Aorta (tissue), 5 donors: Measurements from ENCODE around the gene ZBTB7C. TPM values are rescaled to one million over a fixed set of nuclear protein-coding genes. Genes with fewer than 3 reads are reported as not detected.

ENCODE experiments used
- ATAC-seq: fragments of 200-7000 bp; cut with Tn5 transposase; one replicate; pipeline ENCODE4 v1.9.1; 2022; ENCODE audit warnings: moderate library complexity; ENCODE audit not compliant: low FRiP score
- DNase-seq, 2 donors: peaks; one replicate each; pipeline ENCODE4 v3.0.0-alpha.2; 2020
- H3K27ac ChIP-seq, 2 donors: one replicate each; pipeline ENCODE4 v1.5.1; 2013; ENCODE audit warnings: low read length in 2 of 2, mild to moderate bottlenecking in 2 of 2, moderate library complexity in 2 of 2, control low read depth in 1 of 2, inconsistent platforms in 1 of 2, low read depth in 1 of 2
- H3K27me3 ChIP-seq, 2 donors: one replicate each; pipeline ENCODE4 v1.6.1; 2013; ENCODE audit warnings: control low read depth in 1 of 2, low read length in 1 of 2, mild to moderate bottlenecking in 1 of 2, moderate library complexity in 1 of 2; ENCODE audit not compliant: insufficient read depth in 2 of 2, control insufficient read depth in 1 of 2
- H3K36me3 ChIP-seq, 2 donors: one replicate each; pipeline ENCODE4 v1.6.1; 2013; ENCODE audit warnings: control low read depth in 1 of 2, low read length in 1 of 2, mild to moderate bottlenecking in 1 of 2; ENCODE audit not compliant: insufficient read depth in 2 of 2, control insufficient read depth in 1 of 2
- H3K4me1 ChIP-seq, 2 donors: one replicate each; pipeline ENCODE4 v1.6.1; 2013; ENCODE audit warnings: low read length in 2 of 2, control low read depth in 1 of 2, mild to moderate bottlenecking in 1 of 2, moderate library complexity in 1 of 2; ENCODE audit not compliant: insufficient read depth in 2 of 2, control insufficient read depth in 1 of 2
- H3K4me3 ChIP-seq, 2 donors: one replicate each; pipeline ENCODE4 v1.5.1; 2013; ENCODE audit warnings: low read length in 2 of 2, control low read depth in 1 of 2, mild to moderate bottlenecking in 1 of 2
- H3K9me3 ChIP-seq: one replicate; pipeline ENCODE4 v1.6.1; 2013; ENCODE audit warnings: mild to moderate bottlenecking, low read length; ENCODE audit not compliant: control insufficient read depth
- WGBS, 2 donors: extraction: QIAGEN DNeasy Blood & Tissue Kit; methylation state at CpG; one replicate each; pipeline ENCODE4 v1.1.7; 2013; 5-methylcytosine and 5-hydroxymethylcytosine counted together
- intact Hi-C, 2 donors: fragments of 100-400 bp; cut with DNase I; formaldehyde crosslinking; loops; one replicate each; pipeline versions ENCODE4 v1.14.2 to v1.15.0; 2022
- polyA plus RNA-seq, 2 donors: library from polyadenylated mRNA; stranded (reverse); fragments of 200-250 nt; gene quantifications; one replicate each; pipeline ENCODE4 v1.2.3, GENCODE V29; 2013
- total RNA-seq, 2 donors: library from RNA; stranded (reverse); fragmentation: NEBNext Ultra II Directional; extraction: Animal tissue kit (Norgen Biotek cat#: 25700); gene quantifications; one replicate each; pipeline ENCODE4 v1.2.1, GENCODE V29; 2021
- donor health status: healthy with polysubstance abuse.
- donor health status: Bipolar disorder and iron deficiency.
- donor health status: DM: no; HTN: no; CAD: no.
- donor health status: DM: no; HTN: no; CAD: no.
- donor health status: DM: yes; HTN: yes; CAD: no.

The ZBTB7C gene
- total and polyA plus RNA-seq, 4 donors = 0.69 to 22.4 (median 10.0) TPM

DNA sequence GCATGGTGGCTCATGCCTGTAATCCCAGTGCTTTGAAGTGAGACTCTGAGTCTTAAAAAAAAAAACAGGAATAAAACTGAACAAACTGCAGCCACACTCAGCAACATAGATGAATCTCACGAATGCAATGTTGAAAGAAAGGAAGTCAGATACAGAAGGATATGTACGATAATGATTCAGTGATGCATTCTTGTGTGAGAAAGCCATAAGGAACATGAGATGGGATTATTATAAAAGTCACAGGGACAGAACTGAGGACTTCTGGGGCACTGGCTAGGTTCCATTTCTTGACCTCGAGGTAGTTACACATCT, 421.8 kb downstream of the ZBTB7C start:
- 48 to 57% methylated on average over 3 of the region's 3 CpGs for WGBS, 2 donors
- no peak for DNase-seq
- ATAC-seq = no peak

DNA sequence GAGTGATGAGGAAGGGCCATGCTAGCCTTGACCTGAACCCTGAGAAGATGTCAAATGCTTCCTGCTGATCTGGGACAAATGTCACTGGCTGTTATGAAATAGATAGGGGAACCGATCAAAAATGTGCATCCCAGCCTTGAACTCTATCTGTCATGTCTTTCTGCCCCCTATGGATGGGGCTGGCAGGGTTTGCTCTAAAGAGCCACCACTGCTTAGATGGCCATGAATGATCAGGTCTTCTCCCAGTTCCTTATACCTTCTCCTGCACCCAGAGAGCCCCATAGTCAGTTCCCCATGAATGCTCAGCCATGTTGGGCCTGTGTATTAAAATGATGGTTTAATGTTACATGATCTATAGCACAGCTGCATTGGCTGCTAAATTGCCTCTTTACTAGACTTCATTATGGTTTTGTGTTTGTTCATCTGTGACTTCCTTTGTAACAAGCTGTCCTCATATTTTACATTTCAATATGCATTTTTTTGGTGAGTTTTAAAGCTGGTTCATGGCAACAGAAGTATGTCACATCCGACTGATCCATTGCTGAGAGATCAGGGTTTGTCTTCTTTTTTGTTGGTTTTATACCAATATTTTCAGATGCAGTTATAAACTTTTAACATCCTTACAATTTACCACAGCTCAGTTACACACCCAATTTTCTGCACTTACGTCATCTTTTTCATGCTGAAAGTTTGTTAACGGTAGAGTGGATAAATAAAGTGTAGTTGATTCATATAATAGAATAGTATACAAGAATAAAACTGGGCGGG, 422.4 kb downstream of the ZBTB7C start:
- 85 to 86% methylated on average over 5 of the region's 5 CpGs for WGBS, 2 donors
- H3K27ac ChIP-seq = no peak overlapping the region

More for the DNA sequence above, 421.8 kb downstream of the ZBTB7C start:
- Histone ChIP-seq H3K4me3 (no peak overlapping the region), H3K36me3 (no peaks in the 10 kb centered on the region), H3K9me3 (no peaks in the 10 kb centered on the region), H3K4me1 (no peaks in the 10 kb centered on the region), H3K27ac (no peak overlapping the region), H3K27me3 (no peaks in the 10 kb centered on the region)
- intact Hi-C loops = no loop called here

DNA sequence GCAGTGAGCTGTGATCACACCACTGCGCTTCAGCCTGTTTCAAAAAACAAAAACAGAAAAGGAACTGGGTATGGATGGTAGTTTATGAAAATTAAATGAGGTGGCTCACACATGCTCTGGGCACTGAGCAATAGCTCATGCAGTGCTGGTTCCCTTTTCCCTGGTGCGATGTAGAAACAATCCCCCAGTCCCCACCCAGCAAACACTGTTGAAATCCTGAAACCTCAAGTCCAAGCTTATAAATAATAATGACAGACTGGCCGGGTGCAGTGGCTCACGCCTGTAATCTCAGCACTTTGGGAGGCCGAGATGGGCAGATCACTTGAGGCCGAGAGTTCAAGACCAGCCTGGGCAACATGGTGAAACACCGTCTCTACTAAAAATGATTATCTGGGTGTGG, 423.3 kb downstream of the ZBTB7C start:
- intact Hi-C loops = no loop called here
- DNase-seq = no peak
- ATAC-seq = no peak
- H3K4me3 ChIP-seq = no peak overlapping the region
- no peaks in the 10 kb centered on the region for H3K4me1 ChIP-seq
- H3K9me3 ChIP-seq = no peaks in the 10 kb centered on the region
- WGBS, 2 donors = 80 to 92% methylated on average over 7 of the region's 7 CpGs
- H3K36me3 ChIP-seq = no peaks in the 10 kb centered on the region
- H3K27ac ChIP-seq = no peak overlapping the region
- no peaks in the 10 kb centered on the region for H3K27me3 ChIP-seq

More for the DNA sequence above, 422.4 kb downstream of the ZBTB7C start:
- no peak for DNase-seq
- Histone ChIP-seq H3K4me1 (no peaks in the 10 kb centered on the region), H3K36me3 (no peaks in the 10 kb centered on the region), H3K9me3 (no peaks in the 10 kb centered on the region), H3K27me3 (no peaks in the 10 kb centered on the region), H3K4me3 (no peak overlapping the region)
- ATAC-seq = no peak
- intact Hi-C loops = no loop called here

- ATAC-seq (no peak), DNase-seq (no peak)
- WGBS, 2 donors = 91% methylated on average over 4 of the region's 4 CpGs
- intact Hi-C loops = no loop called here
- Histone ChIP-seq H3K9me3 (no peaks in the 10 kb centered on the region), H3K27me3 (no peaks in the 10 kb centered on the region), H3K36me3 (no peaks in the 10 kb centered on the region), H3K4me3 (no peak overlapping the region), H3K4me1 (no peaks in the 10 kb centered on the region), H3K27ac (no peak overlapping the region)
Observed at GRCh38 chr18:47984991-47985390, 424.2 kb downstream of the ZBTB7C start.

GRCh38 chr18:47983946-47984345, 425.2 kb downstream of the ZBTB7C start:
- H3K27ac ChIP-seq = no peak overlapping the region
- H3K36me3 ChIP-seq = no peaks in the 10 kb centered on the region
- ATAC-seq = no peak
- DNase-seq = no peak
- 87 to 91% methylated on average over 6 of the region's 6 CpGs for WGBS, 2 donors
- intact Hi-C loops = no loop called here
- H3K27me3 ChIP-seq = no peaks in the 10 kb centered on the region
- no peak overlapping the region for H3K4me3 ChIP-seq
- no peaks in the 10 kb centered on the region for H3K4me1 ChIP-seq
- H3K9me3 ChIP-seq = no peaks in the 10 kb centered on the region

DNA sequence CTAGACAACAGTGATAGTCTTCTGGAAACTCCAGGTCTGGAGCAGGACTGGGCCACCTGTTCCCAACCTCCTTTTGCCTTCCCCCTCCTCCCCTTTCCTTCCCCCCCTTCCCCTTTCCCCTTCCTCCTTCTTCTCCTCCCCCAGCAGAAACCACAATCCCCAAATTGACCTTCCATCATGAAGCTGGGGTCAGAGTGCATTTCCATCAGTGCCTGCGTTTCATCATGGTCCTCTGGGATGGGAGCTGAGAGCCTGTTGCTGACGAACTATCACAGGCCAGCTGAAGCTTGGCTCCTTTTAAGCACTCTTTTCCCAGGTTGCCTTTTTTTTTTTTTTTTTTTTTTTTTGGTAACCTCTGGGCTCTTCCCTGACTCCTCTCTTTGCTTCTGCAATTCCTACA, 426.1 kb downstream of the ZBTB7C start:
- no peak overlapping the region for H3K4me3 ChIP-seq
- no peaks in the 10 kb centered on the region for H3K9me3 ChIP-seq
- no peaks in the 10 kb centered on the region for H3K4me1 ChIP-seq
- 91 to 95% methylated on average over 2 of the region's 2 CpGs for WGBS, 2 donors
- no peak overlapping the region for H3K27ac ChIP-seq
- intact Hi-C loops = no loop called here
- H3K27me3 ChIP-seq = no peaks in the 10 kb centered on the region
- no peak for DNase-seq
- H3K36me3 ChIP-seq = no peaks in the 10 kb centered on the region
- no peak for ATAC-seq

DNA sequence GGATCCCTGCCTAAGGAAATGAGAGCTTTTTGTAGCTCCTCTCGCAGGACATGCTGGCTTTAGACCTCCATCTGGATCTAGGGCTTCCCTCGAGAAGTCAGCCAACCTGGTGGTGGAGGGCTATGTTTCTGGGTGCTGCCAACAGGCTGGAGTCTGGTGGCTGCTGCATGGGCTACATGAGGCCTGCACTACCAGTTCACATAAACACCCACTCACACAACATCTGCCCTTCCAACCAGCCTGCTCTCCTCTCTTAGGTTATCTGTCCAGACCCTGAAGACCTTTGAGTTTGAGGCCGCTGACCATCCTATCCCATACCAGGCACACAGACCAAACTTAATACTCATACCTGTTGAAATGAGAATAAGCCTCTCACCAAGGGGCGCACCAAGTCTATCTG, 427.4 kb downstream of the ZBTB7C start:
- WGBS, 2 donors = 97 to 98% methylated on average over 4 of the region's 4 CpGs
- no peak for DNase-seq
- intact Hi-C loops = no loop called here

GRCh38 chr18:47981320-47981719, 427.9 kb downstream of the ZBTB7C start:
- intact Hi-C loops = no loop called here

More for the DNA sequence above, 427.4 kb downstream of the ZBTB7C start:
- Histone ChIP-seq H3K27ac (no peak overlapping the region), H3K4me3 (no peak overlapping the region), H3K27me3 (no peaks in the 10 kb centered on the region), H3K4me1 (no peaks in the 10 kb centered on the region), H3K36me3 (no peaks in the 10 kb centered on the region), H3K9me3 (no peaks in the 10 kb centered on the region)
- no peak for ATAC-seq

GRCh38 chr18:47979611-47980200, 429.5 kb downstream of the ZBTB7C start:
- WGBS, 2 donors = 68% methylated on average over 4 to 5 of the region's 5 CpGs
- intact Hi-C loops = no loop called here
- Histone ChIP-seq H3K4me1 (no peaks in the 10 kb centered on the region), H3K4me3 (no peak overlapping the region), H3K27me3 (peaks cover 0 to 1% of the 10 kb centered on the region in 2 donors), H3K9me3 (no peaks in the 10 kb centered on the region), H3K27ac (no peak overlapping the region), H3K36me3 (no peaks in the 10 kb centered on the region)
- DNase-seq = no peak
- no peak for ATAC-seq

More at GRCh38 chr18:47981320-47981719, 427.9 kb downstream of the ZBTB7C start:
- DNase-seq = no peak
- ATAC-seq = no peak
- no peaks in the 10 kb centered on the region for H3K9me3 ChIP-seq
- peaks cover 0 to under 1% of the 10 kb centered on the region in 2 donors for H3K27me3 ChIP-seq
- H3K27ac ChIP-seq = no peak overlapping the region
- H3K4me1 ChIP-seq = no peaks in the 10 kb centered on the region
- 89 to 93% methylated on average over 3 of the region's 3 CpGs for WGBS, 2 donors
- H3K36me3 ChIP-seq = no peaks in the 10 kb centered on the region
- no peak overlapping the region for H3K4me3 ChIP-seq
